Posterior vena cava (tissue), 2 donors: ENCODE data around the gene SHROOM4. TPM values are rescaled to one million over a fixed set of nuclear protein-coding genes. Genes with fewer than 3 reads are reported as not detected.

Experiments used
- total RNA-seq, 2 donors: library from RNA; stranded (reverse); fragmentation: NEBNext Ultra II Directional; extraction: Animal tissue kit (Norgen Biotek cat#: 25700); gene quantifications; one replicate each; pipeline ENCODE4 v1.2.1, GENCODE V29; 2021
- donor health status: DM: yes; HTN: yes; CAD: no.
- donor health status: DM: yes; HTN: yes; CAD: no.

SHROOM4 gene
- total RNA-seq, 2 donors from 2014 or later = 8.0 to 11.5 TPM

Other genes starting within 250 kb of the SHROOM4 start
- not detected for gene BMP15, start 96.5 kb upstream of the SHROOM4 start, total RNA-seq